B cell (primary cell): ENCODE results near the gene CD86.

Experiments used
- EZH2 ChIP-seq: IDR thresholded peaks from 2 replicates; pipeline ENCODE4 v1.6.1; 2012; ENCODE audit warnings: borderline replicate concordance, low read depth, mild to moderate bottlenecking, moderate library complexity, low read length; ENCODE audit not compliant: insufficient read depth, poor library complexity, severe bottlenecking
- TF ChIP-seq, protein P1 (sequence below): fragments of 200-600 bp; IDR thresholded peaks from one replicate; pipeline ENCODE4 v1.8.0; 2022; ENCODE audit warnings: antibody characterized with exemption, mild to moderate bottlenecking

DNA sequence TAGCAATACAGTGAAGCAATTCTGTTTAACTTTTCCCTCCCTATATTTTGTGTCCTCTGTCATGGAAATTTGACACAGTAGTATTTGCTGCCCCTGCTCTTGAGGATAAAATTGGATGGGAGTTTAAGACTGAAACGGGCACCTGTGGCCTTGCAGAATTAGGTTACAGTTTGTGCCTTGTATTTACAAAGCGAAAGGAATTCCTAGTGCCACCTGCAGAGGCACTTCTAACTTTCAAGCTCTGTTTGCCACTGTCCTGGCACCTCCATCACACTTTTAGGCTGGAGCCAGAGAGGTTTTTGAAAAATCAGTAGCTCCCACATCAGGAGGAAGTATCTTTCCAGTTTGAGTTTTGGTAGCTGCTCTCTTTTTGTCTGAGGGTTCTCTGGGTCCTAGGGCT is 39.5 kb downstream of the CD86 start:
- TF ChIP-seq, protein P1, sequence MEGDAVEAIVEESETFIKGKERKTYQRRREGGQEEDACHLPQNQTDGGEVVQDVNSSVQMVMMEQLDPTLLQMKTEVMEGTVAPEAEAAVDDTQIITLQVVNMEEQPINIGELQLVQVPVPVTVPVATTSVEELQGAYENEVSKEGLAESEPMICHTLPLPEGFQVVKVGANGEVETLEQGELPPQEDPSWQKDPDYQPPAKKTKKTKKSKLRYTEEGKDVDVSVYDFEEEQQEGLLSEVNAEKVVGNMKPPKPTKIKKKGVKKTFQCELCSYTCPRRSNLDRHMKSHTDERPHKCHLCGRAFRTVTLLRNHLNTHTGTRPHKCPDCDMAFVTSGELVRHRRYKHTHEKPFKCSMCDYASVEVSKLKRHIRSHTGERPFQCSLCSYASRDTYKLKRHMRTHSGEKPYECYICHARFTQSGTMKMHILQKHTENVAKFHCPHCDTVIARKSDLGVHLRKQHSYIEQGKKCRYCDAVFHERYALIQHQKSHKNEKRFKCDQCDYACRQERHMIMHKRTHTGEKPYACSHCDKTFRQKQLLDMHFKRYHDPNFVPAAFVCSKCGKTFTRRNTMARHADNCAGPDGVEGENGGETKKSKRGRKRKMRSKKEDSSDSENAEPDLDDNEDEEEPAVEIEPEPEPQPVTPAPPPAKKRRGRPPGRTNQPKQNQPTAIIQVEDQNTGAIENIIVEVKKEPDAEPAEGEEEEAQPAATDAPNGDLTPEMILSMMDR: no peak
- no peak for TF ChIP-seq EZH2
